Neutrophil (primary cell): ENCODE measurements around the gene OTUB1.
A peak's percentile ranks its signal among the peaks of the same experiment; 100 is the strongest.

Source experiments
- H3K27ac ChIP-seq: fragments of 200-600 bp; sonication (generic); 2 replicates; pipeline ENCODE4 v1.5.1; 2016; ENCODE audit warnings: mild to moderate bottlenecking, moderate library complexity
- H3K27me3 ChIP-seq: fragments of 200-600 bp; sonication (generic); 2 replicates; pipeline ENCODE4 v1.6.0; 2016; ENCODE audit warnings: mild to moderate bottlenecking
- H3K36me3 ChIP-seq: fragments of 200-600 bp; sonication (generic); 2 replicates; pipeline ENCODE4 v1.5.1; 2017
- H3K4me1 ChIP-seq, 2 experiments: fragments of 200-600 bp in 1 of 2; sonication (generic) in 1 of 2; 1 replicate in 1 of 2; 2 replicates in 1 of 2; pipeline versions ENCODE4 v1.5.1 to v1.6.1; 2013 to 2016; ENCODE audit warnings: low read depth in 1 of 2, low read length in 1 of 2, mild to moderate bottlenecking in 1 of 2, moderate library complexity in 1 of 2; ENCODE audit not compliant: control insufficient read depth in 1 of 2, insufficient read depth in 1 of 2
- H3K4me3 ChIP-seq, 2 experiments: fragments of 200-600 bp in 1 of 2; sonication (generic) in 1 of 2; 1 replicate in 1 of 2; 2 replicates in 1 of 2; pipeline ENCODE4 v1.5.1; 2013 to 2016; ENCODE audit warnings: low read depth in 1 of 2, low read length in 1 of 2, mild to moderate bottlenecking in 1 of 2, moderate library complexity in 1 of 2
- H3K9me3 ChIP-seq: fragments of 200-600 bp; sonication (generic); 2 replicates; pipeline ENCODE4 v1.5.1; 2016
- CTCF ChIP-seq: fragments of 200-600 bp; sonication (generic); IDR thresholded peaks from 2 replicates; pipeline ENCODE4 v1.5.1; 2016; ENCODE audit warnings: antibody characterized with exemption

The OTUB1 gene

GRCh38 chr11:63940786-63941185, 45.5 kb upstream of the OTUB1 start:
- no peaks in the 10 kb centered on the region for H3K36me3 ChIP-seq
- H3K4me3 ChIP-seq: no peak overlapping the region
- peaks cover 28 to 30% of the 10 kb centered on the region in 2 experiments for H3K4me1 ChIP-seq
- H3K27ac ChIP-seq: peak overlapping the region; percentile 62
- TF ChIP-seq CTCF: no peak
- H3K27me3 ChIP-seq: no peaks in the 10 kb centered on the region
- no peaks in the 10 kb centered on the region for H3K9me3 ChIP-seq

- Histone ChIP-seq H3K36me3 (no peaks in the 10 kb centered on the region), H3K27ac (no peak overlapping the region), H3K9me3 (no peaks in the 10 kb centered on the region), H3K27me3 (no peaks in the 10 kb centered on the region), H3K4me3 (no peak overlapping the region), H3K4me1 (peaks cover 28 to 30% of the 10 kb centered on the region in 2 experiments)
- no peak for TF ChIP-seq CTCF
Measured at GRCh38 chr11:63941901-63942300, 44.3 kb upstream of the OTUB1 start.

- peaks cover 26 to 27% of the 10 kb centered on the region in 2 experiments for H3K4me1 ChIP-seq
- no peak overlapping the region for H3K27ac ChIP-seq
- H3K9me3 ChIP-seq: no peaks in the 10 kb centered on the region
- no peak for TF ChIP-seq CTCF
- no peak overlapping the region for H3K4me3 ChIP-seq
- H3K27me3 ChIP-seq: no peaks in the 10 kb centered on the region
- H3K36me3 ChIP-seq: no peaks in the 10 kb centered on the region
Measured at GRCh38 chr11:63942803-63943202, 43.4 kb upstream of the OTUB1 start.

- TF ChIP-seq CTCF: no peak
- Histone ChIP-seq H3K4me1 (peaks cover 10 to 12% of the 10 kb centered on the region in 2 experiments), H3K27me3 (no peaks in the 10 kb centered on the region), H3K4me3 (no peak overlapping the region), H3K27ac (no peak overlapping the region), H3K9me3 (no peaks in the 10 kb centered on the region), H3K36me3 (no peaks in the 10 kb centered on the region)
Measured at GRCh38 chr11:63944987-63945386, 41.3 kb upstream of the OTUB1 start.

GRCh38 chr11:63945477-63946163, 40.6 kb upstream of the OTUB1 start:
- H3K4me1 ChIP-seq: peaks cover 5 to 6% of the 10 kb centered on the region in 2 experiments
- no peaks in the 10 kb centered on the region for H3K27me3 ChIP-seq
- H3K4me3 ChIP-seq: no peak overlapping the region
- TF ChIP-seq CTCF: peak; percentile 28
- H3K27ac ChIP-seq: no peak overlapping the region
- no peaks in the 10 kb centered on the region for H3K36me3 ChIP-seq
- no peaks in the 10 kb centered on the region for H3K9me3 ChIP-seq
